Epithelial cell of proximal tubule (primary cell): ENCODE data around the gene PNLIPRP2. TPM values are rescaled to one million over a fixed set of nuclear protein-coding genes. Genes with fewer than 3 reads are reported as not detected.

Source experiments
- DNase-seq: peaks from one replicate; pipeline ENCODE4 v3.0.0-alpha.2; 2011; ENCODE audit warnings: low read depth
- H3K4me3 ChIP-seq: 2 replicates; pipeline ENCODE4 v1.5.1; 2011; ENCODE audit warnings: low read depth, mild to moderate bottlenecking, low read length
- CTCF ChIP-seq: conservative IDR thresholded peaks from 2 replicates; pipeline ENCODE4 v1.5.1; 2012; ENCODE audit warnings: low read depth, mild to moderate bottlenecking, low read length
- total RNA-seq: library from RNA; depleted of rRNA; stranded (reverse); fragments of >200 nt; gene quantifications from 2 replicates; pipeline ENCODE4 v1.2.3, GENCODE V29; 2015

Gene PNLIPRP2
- total RNA-seq, 1 donor from 2014 or later: not detected

- H3K4me3 ChIP-seq: no peak overlapping the region
- no peak for TF ChIP-seq CTCF
- no peak for DNase-seq
Measured at GRCh38 chr10:116663342-116663741, 42.6 kb downstream of the PNLIPRP2 start.

- H3K4me3 ChIP-seq: no peak overlapping the region
- TF ChIP-seq CTCF: no peak
- no peak for DNase-seq
Measured at GRCh38 chr10:116664631-116665030, 43.9 kb downstream of the PNLIPRP2 start.

GRCh38 chr10:116665541-116666125 is 44.9 kb downstream of the PNLIPRP2 start:
- no peak for TF ChIP-seq CTCF
- DNase-seq: no peak
- no peak overlapping the region for H3K4me3 ChIP-seq

- no peak overlapping the region for H3K4me3 ChIP-seq
- TF ChIP-seq CTCF: no peak
- DNase-seq: no peak
Measured at GRCh38 chr10:116667484-116667883, 46.7 kb downstream of the PNLIPRP2 start.

GRCh38 chr10:116668018-116668417 is 47.3 kb downstream of the PNLIPRP2 start:
- TF ChIP-seq CTCF: no peak
- DNase-seq: no peak

GRCh38 chr10:116668446-116668845 is 47.7 kb downstream of the PNLIPRP2 start:
- no peak for TF ChIP-seq CTCF
- no peak overlapping the region for H3K4me3 ChIP-seq
- DNase-seq: no peak

More at GRCh38 chr10:116668018-116668417, 47.3 kb downstream of the PNLIPRP2 start:
- H3K4me3 ChIP-seq: no peak overlapping the region

GRCh38 chr10:116669080-116669479 is 48.3 kb downstream of the PNLIPRP2 start:
- TF ChIP-seq CTCF: no peak
- no peak for DNase-seq
- no peak overlapping the region for H3K4me3 ChIP-seq
